Neural progenitor cell (in vitro differentiated cells): Measurements from ENCODE around the gene PRKAA1. TPM values are rescaled to one million over a fixed set of nuclear protein-coding genes. Genes with fewer than 3 reads are reported as not detected.

ENCODE experiments used
- DNase-seq: peaks from one replicate; pipeline ENCODE4 v3.0.0-alpha.2; 2016; ENCODE audit warnings: low spot score
- H2AFZ ChIP-seq: fragments of 200-600 bp; sonication (generic); replicated peaks from 2 replicates; pipeline ENCODE4 v1.6.1; 2016; ENCODE audit warnings: antibody characterized with exemption
- H3F3A ChIP-seq: fragments of 200-600 bp; sonication (generic); 2 replicates; pipeline ENCODE4 v1.6.1; 2016; ENCODE audit warnings: antibody characterized with exemption, low read depth
- H3K27ac ChIP-seq: fragments of 200-600 bp; sonication (generic); 2 replicates; pipeline ENCODE4 v1.5.1; 2016; ENCODE audit warnings: mild to moderate bottlenecking
- H3K27me3 ChIP-seq: fragments of 200-600 bp; sonication (generic); 2 replicates; pipeline ENCODE4 v1.6.1; 2016; ENCODE audit warnings: mild to moderate bottlenecking, moderate library complexity
- H3K36me3 ChIP-seq: fragments of 200-600 bp; sonication (generic); 2 replicates; pipeline ENCODE4 v1.5.1; 2016
- H3K4me1 ChIP-seq: fragments of 200-600 bp; sonication (generic); 2 replicates; pipeline ENCODE4 v1.6.1; 2016; ENCODE audit warnings: mixed run types
- H3K4me2 ChIP-seq: fragments of 200-600 bp; sonication (generic); 2 replicates; pipeline ENCODE4 v1.6.1; 2016
- H3K4me3 ChIP-seq: fragments of 200-600 bp; sonication (generic); 2 replicates; pipeline ENCODE4 v1.5.1; 2016
- H3K79me2 ChIP-seq: fragments of 200-600 bp; sonication (generic); 2 replicates; pipeline ENCODE4 v1.6.1; 2016; ENCODE audit warnings: low read depth
- H3K9ac ChIP-seq: fragments of 200-600 bp; sonication (generic); 2 replicates; pipeline ENCODE4 v1.6.1; 2016
- H3K9me3 ChIP-seq: fragments of 200-600 bp; sonication (generic); 2 replicates; pipeline ENCODE4 v1.5.1; 2016; ENCODE audit warnings: low read depth
- H4K20me1 ChIP-seq: fragments of 200-600 bp; sonication (generic); 2 replicates; pipeline ENCODE4 v1.6.1; 2016; ENCODE audit warnings: low read depth
- H3K27ac Mint-ChIP-seq: 3 replicates; pipeline ENCODE4 v1.8.0; 2021; ENCODE audit warnings: mixed read lengths
- H3K27me3 Mint-ChIP-seq: 2 replicates; pipeline ENCODE4 v1.8.0; 2022; ENCODE audit warnings: low read depth, mild to moderate bottlenecking, inconsistent platforms, moderate library complexity, mixed read lengths; ENCODE audit not compliant: insufficient read depth
- H3K36me3 Mint-ChIP-seq: 3 replicates; pipeline ENCODE4 v1.8.0; 2021; ENCODE audit warnings: mixed read lengths
- H3K4me1 Mint-ChIP-seq: 3 replicates; pipeline ENCODE4 v1.8.0; 2021; ENCODE audit warnings: mixed read lengths
- H3K4me3 Mint-ChIP-seq: 3 replicates; pipeline ENCODE4 v1.8.0; 2021; ENCODE audit warnings: mild to moderate bottlenecking, moderate library complexity, mixed read lengths
- H3K9me3 Mint-ChIP-seq: 3 replicates; pipeline ENCODE4 v1.8.0; 2020; ENCODE audit warnings: mixed read lengths
- CTCF ChIP-seq: fragments of 200-600 bp; sonication (generic); IDR thresholded peaks from 2 replicates; pipeline ENCODE4 v1.5.1; 2017; ENCODE audit warnings: antibody characterized with exemption, mild to moderate bottlenecking
- EZH2 ChIP-seq: fragments of 200-600 bp; sonication (generic); IDR thresholded peaks from 2 replicates; pipeline ENCODE4 v1.6.1; 2017; ENCODE audit warnings: antibody characterized with exemption, mild to moderate bottlenecking, moderate library complexity
- EZH2phosphoT487 ChIP-seq: fragments of 200-600 bp; sonication (generic); IDR thresholded peaks from 2 replicates; pipeline ENCODE4 v1.6.1; 2017; ENCODE audit warnings: antibody characterized with exemption
- total RNA-seq: library from RNA; depleted of rRNA; stranded (reverse); fragments of >200 nt; gene quantifications from 2 replicates; pipeline ENCODE4 v1.2.3, GENCODE V29; 2015; ENCODE audit warnings: low replicate concordance

Gene PRKAA1
- total RNA-seq, 1 donor from 2014 or later, result 58.5 TPM

- H3K4me1 Mint-ChIP-seq, result no peaks in the 10 kb centered on the region
- H3K4me3 Mint-ChIP-seq, result no peak overlapping the region
- TF ChIP-seq EZH2phosphoT487, result no peak
- no peak for TF ChIP-seq CTCF
- TF ChIP-seq EZH2, result no peak
- no peaks in the 10 kb centered on the region for H3K27me3 ChIP-seq
- H2AFZ ChIP-seq, result no peak overlapping the region
- no peak overlapping the region for H3K27ac ChIP-seq
- no peak overlapping the region for H3K27ac Mint-ChIP-seq
- peaks cover 80% of the 10 kb centered on the region for H3K79me2 ChIP-seq
- H3F3A ChIP-seq, result no peaks in the 10 kb centered on the region
- no peaks in the 10 kb centered on the region for H3K27me3 Mint-ChIP-seq
- peaks cover 5% of the 10 kb centered on the region for H3K9me3 Mint-ChIP-seq
- H3K36me3 ChIP-seq, result peaks cover 3% of the 10 kb centered on the region
- no peaks in the 10 kb centered on the region for H3K9me3 ChIP-seq
- H3K36me3 Mint-ChIP-seq, result peaks cover 15% of the 10 kb centered on the region
- no peak for DNase-seq
- no peak overlapping the region for H3K9ac ChIP-seq
- H3K4me3 ChIP-seq, result no peak overlapping the region
- no peak overlapping the region for H3K4me2 ChIP-seq
- no peaks in the 10 kb centered on the region for H3K4me1 ChIP-seq
- peaks cover 30% of the 10 kb centered on the region for H4K20me1 ChIP-seq
Measured at GRCh38 chr5:40780858-40781257, 17.3 kb downstream of the PRKAA1 start.

GRCh38 chr5:40780199-40780598, 18.0 kb downstream of the PRKAA1 start:
- Histone ChIP-seq H3K27me3 (no peaks in the 10 kb centered on the region), H3K4me1 (no peaks in the 10 kb centered on the region), H3K36me3 (peaks cover 3% of the 10 kb centered on the region), H3K9me3 (no peaks in the 10 kb centered on the region), H3K27ac (no peak overlapping the region), H3K79me2 (peaks cover 73% of the 10 kb centered on the region), H3K4me3 (no peak overlapping the region), H4K20me1 (peaks cover 30% of the 10 kb centered on the region), H2AFZ (no peak overlapping the region), H3F3A (no peaks in the 10 kb centered on the region), H3K9ac (no peak overlapping the region), H3K4me2 (no peak overlapping the region)
- Mint-ChIP-seq H3K27me3 (no peaks in the 10 kb centered on the region), H3K4me3 (no peak overlapping the region), H3K4me1 (no peaks in the 10 kb centered on the region), H3K36me3 (peaks cover 12% of the 10 kb centered on the region), H3K9me3 (peaks cover 2% of the 10 kb centered on the region), H3K27ac (no peak overlapping the region)
- no peak for TF ChIP-seq CTCF
- no peak for TF ChIP-seq EZH2phosphoT487
- TF ChIP-seq EZH2, result no peak
- DNase-seq, result no peak

- peaks cover 25% of the 10 kb centered on the region for H4K20me1 ChIP-seq
- no peak overlapping the region for H3K27ac ChIP-seq
- no peaks in the 10 kb centered on the region for H3K9me3 ChIP-seq
- H3K27me3 ChIP-seq, result no peaks in the 10 kb centered on the region
- no peaks in the 10 kb centered on the region for H3K27me3 Mint-ChIP-seq
- H3F3A ChIP-seq, result no peaks in the 10 kb centered on the region
- H3K9ac ChIP-seq, result no peak overlapping the region
- H2AFZ ChIP-seq, result no peak overlapping the region
- H3K4me3 ChIP-seq, result no peak overlapping the region
- no peak overlapping the region for H3K4me2 ChIP-seq
- no peaks in the 10 kb centered on the region for H3K4me1 ChIP-seq
- no peaks in the 10 kb centered on the region for H3K4me1 Mint-ChIP-seq
- H3K27ac Mint-ChIP-seq, result no peak overlapping the region
- no peak for TF ChIP-seq CTCF
- TF ChIP-seq EZH2phosphoT487, result no peak
- no peak for TF ChIP-seq EZH2
- peaks cover 67% of the 10 kb centered on the region for H3K79me2 ChIP-seq
- no peak for DNase-seq
- H3K36me3 ChIP-seq, result peaks cover 3% of the 10 kb centered on the region
- no peak overlapping the region for H3K4me3 Mint-ChIP-seq
- H3K9me3 Mint-ChIP-seq, result peaks cover 2% of the 10 kb centered on the region
- H3K36me3 Mint-ChIP-seq, result peaks cover 12% of the 10 kb centered on the region
Measured at GRCh38 chr5:40779561-40779960, 18.6 kb downstream of the PRKAA1 start.
